Upper lobe of left lung (tissue), 4 donors: ENCODE measurements around the gene FNDC3B.

Source experiments
- POLR2A ChIP-seq, 4 donors: fragments of 450-650 bp; IDR thresholded peaks; one replicate each; pipeline ENCODE4 v1.5.1; 2016 to 2017; ENCODE audit warnings: antibody characterized with exemption in 4 of 4, mild to moderate bottlenecking in 2 of 4
- POLR2AphosphoS5 ChIP-seq, 2 donors: sonication (generic); formaldehyde crosslinking; IDR thresholded peaks; one replicate each; pipeline ENCODE4 v1.5.1; 2017; ENCODE audit warnings: antibody characterized with exemption in 2 of 2
- TF ChIP-seq, protein P1 (sequence below), 6 experiments: fragments of 450-650 bp in 4 of 6; fragments of 200-600 bp in 2 of 6; sonication (generic) in 2 of 6; IDR thresholded peaks; one replicate each; pipeline ENCODE4 v1.5.1; 2016 to 2019; ENCODE audit warnings: antibody characterized with exemption in 6 of 6

DNA sequence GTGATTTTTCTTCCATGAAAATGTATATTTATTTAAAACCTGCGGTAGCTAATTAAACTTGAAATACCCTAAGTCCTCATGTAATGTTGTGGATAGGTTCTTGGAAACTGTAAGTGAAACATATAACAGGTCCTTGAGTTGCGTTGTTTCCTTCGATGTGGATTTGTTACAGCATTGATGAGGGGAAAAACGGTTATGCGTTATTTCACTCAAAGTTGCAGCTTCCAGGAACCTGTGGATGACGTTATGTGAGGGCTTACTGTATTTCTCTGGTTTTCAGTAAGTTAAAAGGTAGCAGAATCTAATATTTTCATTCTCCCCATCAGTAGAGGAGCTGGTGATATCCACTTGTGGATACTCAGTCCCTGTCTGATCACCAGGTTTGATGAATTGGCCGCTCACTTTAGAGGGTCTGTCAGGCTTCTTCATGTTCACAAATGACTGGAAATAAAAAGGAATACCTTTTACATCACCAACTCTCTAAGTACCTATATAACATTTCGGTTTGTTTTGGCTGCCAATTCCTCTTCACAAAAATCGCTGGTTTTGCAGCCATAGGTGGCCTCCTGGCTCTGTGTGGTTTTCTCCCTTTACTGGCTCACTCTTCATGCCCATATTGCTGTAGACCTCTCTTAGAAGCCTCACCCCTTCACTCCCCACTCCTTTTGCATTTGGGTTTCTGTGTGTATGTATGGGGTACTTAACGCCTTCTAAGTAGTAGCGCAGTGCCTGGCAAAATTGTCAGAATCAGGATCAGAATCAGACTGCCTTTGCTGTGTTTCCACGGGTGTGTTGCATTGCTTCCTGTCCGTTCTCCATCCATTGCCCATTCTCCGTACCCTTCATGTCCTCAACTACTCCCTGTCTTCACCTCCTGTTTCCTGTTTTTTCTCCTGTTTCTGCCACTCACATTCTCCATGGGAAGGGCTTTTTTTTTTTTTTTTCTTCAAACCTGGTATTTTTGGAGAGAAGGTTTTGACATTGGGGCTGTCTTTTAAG, 112.6 kb downstream of the FNDC3B start:
- TF ChIP-seq, protein P1, sequence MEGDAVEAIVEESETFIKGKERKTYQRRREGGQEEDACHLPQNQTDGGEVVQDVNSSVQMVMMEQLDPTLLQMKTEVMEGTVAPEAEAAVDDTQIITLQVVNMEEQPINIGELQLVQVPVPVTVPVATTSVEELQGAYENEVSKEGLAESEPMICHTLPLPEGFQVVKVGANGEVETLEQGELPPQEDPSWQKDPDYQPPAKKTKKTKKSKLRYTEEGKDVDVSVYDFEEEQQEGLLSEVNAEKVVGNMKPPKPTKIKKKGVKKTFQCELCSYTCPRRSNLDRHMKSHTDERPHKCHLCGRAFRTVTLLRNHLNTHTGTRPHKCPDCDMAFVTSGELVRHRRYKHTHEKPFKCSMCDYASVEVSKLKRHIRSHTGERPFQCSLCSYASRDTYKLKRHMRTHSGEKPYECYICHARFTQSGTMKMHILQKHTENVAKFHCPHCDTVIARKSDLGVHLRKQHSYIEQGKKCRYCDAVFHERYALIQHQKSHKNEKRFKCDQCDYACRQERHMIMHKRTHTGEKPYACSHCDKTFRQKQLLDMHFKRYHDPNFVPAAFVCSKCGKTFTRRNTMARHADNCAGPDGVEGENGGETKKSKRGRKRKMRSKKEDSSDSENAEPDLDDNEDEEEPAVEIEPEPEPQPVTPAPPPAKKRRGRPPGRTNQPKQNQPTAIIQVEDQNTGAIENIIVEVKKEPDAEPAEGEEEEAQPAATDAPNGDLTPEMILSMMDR (IDR thresholded peaks at IDR 0.05) = no peak
- TF ChIP-seq POLR2AphosphoS5 (IDR thresholded peaks at IDR 0.05) (no peak), POLR2A (IDR thresholded peaks at IDR 0.05) (no peak)
